Upper lobe of left lung (tissue), 6 donors: ENCODE results near the gene PRICKLE4. TPM values are rescaled to one million over a fixed set of nuclear protein-coding genes. Genes with fewer than 3 reads are reported as not detected.
"Not testable (repeated sequence)": the region's sequence is repeated elsewhere in the genome, so short reads cannot be mapped to it uniquely, and the experiment has no call there.

Source experiments
- ATAC-seq, 2 donors: fragments of 200-7000 bp; cut with Tn5 transposase; one replicate each; pipeline ENCODE4 v1.9.1; 2022; ENCODE audit warnings: mild to moderate bottlenecking in 2 of 2, moderate library complexity in 2 of 2; ENCODE audit not compliant: low FRiP score in 2 of 2
- DNase-seq, 2 donors: peaks; one replicate each; pipeline ENCODE4 v3.0.0-alpha.2; 2019 to 2020
- H3K27ac ChIP-seq, 4 donors: fragments of 200-600 bp; sonication (generic); one replicate each; pipeline ENCODE4 v1.5.1; 2016 to 2019
- H3K27me3 ChIP-seq, 4 donors: fragments of 200-600 bp; sonication (generic); one replicate each; pipeline ENCODE4 v1.5.1; 2017 to 2019
- H3K36me3 ChIP-seq, 4 donors: fragments of 200-600 bp; sonication (generic); one replicate each; pipeline ENCODE4 v1.5.1; 2016 to 2019
- H3K4me1 ChIP-seq, 4 donors: fragments of 200-600 bp; sonication (generic); one replicate each; pipeline ENCODE4 v1.5.1; 2018 to 2019
- H3K4me3 ChIP-seq, 4 donors: fragments of 200-600 bp; sonication (generic); one replicate each; pipeline ENCODE4 v1.5.1; 2017 to 2019; ENCODE audit warnings: mild to moderate bottlenecking in 2 of 4, moderate library complexity in 1 of 4
- H3K9me3 ChIP-seq, 4 donors: fragments of 200-600 bp; sonication (generic); one replicate each; pipeline ENCODE4 v1.5.1; 2018 to 2019
- CTCF ChIP-seq, 6 experiments: fragments of 450-650 bp in 4 of 6; fragments of 200-600 bp in 2 of 6; sonication (generic) in 2 of 6; IDR thresholded peaks; one replicate each; pipeline ENCODE4 v1.5.1; 2016 to 2019; ENCODE audit warnings: antibody characterized with exemption in 6 of 6
- EP300 ChIP-seq, 4 donors: sonication (generic); formaldehyde crosslinking; IDR thresholded peaks; one replicate each; pipeline ENCODE4 v1.5.1; 2017; ENCODE audit warnings: antibody characterized with exemption in 4 of 4, control low read depth in 2 of 4
- POLR2A ChIP-seq, 4 donors: fragments of 450-650 bp; IDR thresholded peaks; one replicate each; pipeline ENCODE4 v1.5.1; 2016 to 2017; ENCODE audit warnings: antibody characterized with exemption in 4 of 4, mild to moderate bottlenecking in 2 of 4
- POLR2AphosphoS5 ChIP-seq, 2 donors: sonication (generic); formaldehyde crosslinking; IDR thresholded peaks; one replicate each; pipeline ENCODE4 v1.5.1; 2017; ENCODE audit warnings: antibody characterized with exemption in 2 of 2
- WGBS, 2 donors: methylation state at CpG; one replicate each; pipeline ENCODE4 v1.1.5; 2017 to 2018; 5-methylcytosine and 5-hydroxymethylcytosine counted together
- total RNA-seq, 6 donors: library from RNA; depleted of rRNA in 4 of 6; stranded (reverse); fragments of >200 nt in 4 of 6; gene quantifications; one replicate each; pipeline versions ENCODE4 v1.1.0 to v1.2.1, GENCODE V29; 2016 to 2021
- donor health status: DM: no; HTN: no; CAD: no; lungs with moderate emphysema.
- donor health status: DM: no; HTN: yes; CAD: no; lungs with severe emphysema.

PRICKLE4 gene
- total RNA-seq, 6 donors from 2014 or later: 9.3 to 133 (median 14.6) TPM

- Histone ChIP-seq H3K4me3 (no peak overlapping the region), H3K36me3 (no peaks in the 10 kb centered on the region), H3K27me3 (no peaks in the 10 kb centered on the region), H3K4me1 (no peaks in the 10 kb centered on the region), H3K9me3 (no peaks in the 10 kb centered on the region), H3K27ac (no peak overlapping the region)
- ATAC-seq (no peak), DNase-seq (no peak)
- TF ChIP-seq POLR2A (IDR thresholded peaks at IDR 0.05) (no peak), EP300 (IDR thresholded peaks at IDR 0.05) (no peak), CTCF (IDR thresholded peaks at IDR 0.05) (no peak), POLR2AphosphoS5 (IDR thresholded peaks at IDR 0.05) (no peak)
- WGBS, 2 donors: 86 to 87% methylated on average over 6 of the region's 6 CpGs
Observed at GRCh38 chr6:41758641-41759035, 21.9 kb upstream of the PRICKLE4 start.

GRCh38 chr6:41759106-41759904 lies 21.3 kb upstream of the PRICKLE4 start:
- WGBS, 2 donors: 85 to 88% methylated on average over 11 to 13 of the region's 13 CpGs
- no peak for DNase-seq
- H3K27ac ChIP-seq: no peak overlapping the region
- no peaks in the 10 kb centered on the region for H3K4me1 ChIP-seq
- no peaks in the 10 kb centered on the region for H3K9me3 ChIP-seq
- H3K4me3 ChIP-seq: no peak overlapping the region
- TF ChIP-seq CTCF (IDR thresholded peaks at IDR 0.05): no peak
- TF ChIP-seq POLR2A (IDR thresholded peaks at IDR 0.05): no peak
- H3K36me3 ChIP-seq: no peaks in the 10 kb centered on the region
- no peaks in the 10 kb centered on the region for H3K27me3 ChIP-seq
- ATAC-seq: peak; percentile 7 to 22

GRCh38 chr6:41759905-41760579 lies 20.5 kb upstream of the PRICKLE4 start:
- H3K36me3 ChIP-seq: no peaks in the 10 kb centered on the region
- ATAC-seq (no peak), DNase-seq (no peak)
- no peaks in the 10 kb centered on the region for H3K9me3 ChIP-seq
- H3K27me3 ChIP-seq: no peaks in the 10 kb centered on the region
- TF ChIP-seq POLR2A (IDR thresholded peaks at IDR 0.05) (no peak), POLR2AphosphoS5 (IDR thresholded peaks at IDR 0.05) (no peak), EP300 (IDR thresholded peaks at IDR 0.05) (no peak), CTCF (IDR thresholded peaks at IDR 0.05) (no peak)
- H3K27ac ChIP-seq: no peak overlapping the region
- H3K4me3 ChIP-seq: no peak overlapping the region
- H3K4me1 ChIP-seq: no peaks in the 10 kb centered on the region
- 87 to 92% methylated on average over 2 of the region's 2 CpGs for WGBS, 2 donors

GRCh38 chr6:41763470-41763869 lies 17.1 kb upstream of the PRICKLE4 start:
- no peak for ATAC-seq
- peaks cover 12 to 18% (median 17%) of the 10 kb centered on the region in 4 donors for H3K4me1 ChIP-seq
- H3K36me3 ChIP-seq: no peaks in the 10 kb centered on the region
- no peak for DNase-seq
- TF ChIP-seq POLR2AphosphoS5 (IDR thresholded peaks at IDR 0.05) (no peak), POLR2A (IDR thresholded peaks at IDR 0.05) (no peak), EP300 (IDR thresholded peaks at IDR 0.05) (no peak), CTCF (IDR thresholded peaks at IDR 0.05) (no peak)
- H3K4me3 ChIP-seq: no peak overlapping the region
- WGBS, 2 donors: 9 to 28% methylated on average over 2 of the region's 2 CpGs
- no peaks in the 10 kb centered on the region for H3K27me3 ChIP-seq
- H3K27ac ChIP-seq: no peak overlapping the region
- no peaks in the 10 kb centered on the region for H3K9me3 ChIP-seq

GRCh38 chr6:41766043-41766664 lies 14.4 kb upstream of the PRICKLE4 start:
- H3K4me3 ChIP-seq, ATAC-seq, DNase-seq, H3K27me3 ChIP-seq, H3K9me3 ChIP-seq: not testable (repeated sequence)
- WGBS, 2 donors: 93 to 96% methylated on average over 4 of the region's 4 CpGs
- Histone ChIP-seq H3K36me3 (peaks cover 3 to 14% (median 10%) of the 10 kb centered on the region in 4 donors), H3K4me1 (peaks cover 17 to 26% (median 24%) of the 10 kb centered on the region in 4 donors), H3K27ac (peak overlapping the region in 3 of 4 donors; percentile 73 to 81 (median 77))
